Natural killer cell treated with Interleukin-12 subunit alpha and Interleukin-12 subunit beta and Interleukin-15 and Interleukin-18, amount 100 ng/mL, for 72 hours (primary cell): ENCODE measurements around the gene YPEL2. TPM values are rescaled to one million over a fixed set of nuclear protein-coding genes. Genes with fewer than 3 reads are reported as not detected.

Experiments used
- ATAC-seq, 2 donors: fragments of 150-1000 bp; cut with Tn5 transposase in 1 of 2; sonication (Bioruptor Pico), chemical (Tn5 transposase) in 1 of 2; 2 replicates each; pipeline ENCODE4 v1.10.0; 2021
- DNase-seq: peaks from one replicate; pipeline ENCODE4 v3.0.0; 2022; ENCODE audit warnings: low spot score
- H3K27ac Mint-ChIP-seq, 2 donors: 1 replicate in 1 of 2; 2 replicates in 1 of 2; pipeline ENCODE4 v1.8.0; 2022; ENCODE audit warnings: mixed read lengths in 2 of 2, mild to moderate bottlenecking in 1 of 2, moderate library complexity in 1 of 2
- H3K27me3 Mint-ChIP-seq, 2 donors: 1 replicate in 1 of 2; 2 replicates in 1 of 2; pipeline ENCODE4 v1.8.0; 2022; ENCODE audit warnings: mixed read lengths in 2 of 2
- H3K36me3 Mint-ChIP-seq: one replicate; pipeline ENCODE4 v1.8.0; 2022; ENCODE audit warnings: mixed read lengths
- H3K4me1 Mint-ChIP-seq, 2 donors: 1 replicate in 1 of 2; 2 replicates in 1 of 2; pipeline ENCODE4 v1.8.0; 2022; ENCODE audit warnings: low read depth in 2 of 2, mixed read lengths in 2 of 2, mild to moderate bottlenecking in 1 of 2
- H3K4me3 Mint-ChIP-seq: one replicate; pipeline ENCODE4 v1.8.0; 2022; ENCODE audit warnings: mixed read lengths
- H3K9me3 Mint-ChIP-seq: 2 replicates; pipeline ENCODE4 v1.8.0; 2022; ENCODE audit warnings: mixed read lengths
- total RNA-seq, 2 donors: library from RNA; stranded (reverse); gene quantifications; one replicate each; pipeline ENCODE4 v1.2.3, GENCODE V29; 2022

YPEL2 gene
- total RNA-seq, 2 donors from 2014 or later, result 3.1 to 5.4 TPM

DNA sequence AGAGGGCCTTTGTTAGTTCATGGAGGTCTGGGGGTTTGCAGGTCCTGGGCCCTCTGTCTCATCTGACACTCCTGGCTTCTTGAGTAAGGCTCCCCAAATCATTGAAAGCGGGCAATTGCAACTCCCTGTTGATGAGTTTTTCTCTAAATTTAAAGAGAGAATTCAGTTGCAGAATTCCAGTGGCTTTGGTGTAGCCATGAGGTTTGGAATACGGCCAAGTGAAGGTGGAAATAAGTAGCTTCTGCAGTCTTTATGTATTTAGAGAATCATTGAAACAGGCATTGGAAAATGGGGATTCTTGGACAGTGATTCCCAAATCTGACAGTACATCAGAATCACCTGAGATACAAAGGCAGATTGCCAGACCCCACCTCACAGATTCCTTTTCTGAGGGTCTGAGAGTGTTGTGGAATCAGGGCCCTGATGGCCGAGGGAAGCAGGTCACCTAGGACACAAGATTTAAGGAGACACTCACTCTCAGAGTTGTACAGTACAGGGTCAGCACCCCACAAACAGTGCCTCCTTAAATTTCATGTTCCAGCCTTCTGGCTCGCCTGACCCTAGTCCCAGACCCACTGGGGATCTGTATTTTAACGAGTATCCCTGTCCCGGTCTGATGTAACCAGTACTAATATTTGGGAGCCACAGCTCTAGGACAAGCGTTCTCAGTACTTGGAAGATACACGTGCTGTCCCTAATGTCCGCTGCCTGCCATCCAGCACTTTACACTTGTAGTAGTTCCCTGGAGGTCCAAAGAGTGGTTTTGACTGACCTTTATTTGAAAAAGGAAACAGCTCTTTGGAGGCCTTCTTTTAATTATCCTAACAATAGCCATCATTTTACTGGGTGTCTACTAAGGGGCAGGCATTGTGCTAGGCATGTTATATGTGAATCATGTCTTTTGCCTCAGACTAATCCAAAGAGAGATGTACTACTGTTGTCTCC, 37.8 kb downstream of the YPEL2 start:
- no peaks in the 10 kb centered on the region for H3K27me3 Mint-ChIP-seq

DNA sequence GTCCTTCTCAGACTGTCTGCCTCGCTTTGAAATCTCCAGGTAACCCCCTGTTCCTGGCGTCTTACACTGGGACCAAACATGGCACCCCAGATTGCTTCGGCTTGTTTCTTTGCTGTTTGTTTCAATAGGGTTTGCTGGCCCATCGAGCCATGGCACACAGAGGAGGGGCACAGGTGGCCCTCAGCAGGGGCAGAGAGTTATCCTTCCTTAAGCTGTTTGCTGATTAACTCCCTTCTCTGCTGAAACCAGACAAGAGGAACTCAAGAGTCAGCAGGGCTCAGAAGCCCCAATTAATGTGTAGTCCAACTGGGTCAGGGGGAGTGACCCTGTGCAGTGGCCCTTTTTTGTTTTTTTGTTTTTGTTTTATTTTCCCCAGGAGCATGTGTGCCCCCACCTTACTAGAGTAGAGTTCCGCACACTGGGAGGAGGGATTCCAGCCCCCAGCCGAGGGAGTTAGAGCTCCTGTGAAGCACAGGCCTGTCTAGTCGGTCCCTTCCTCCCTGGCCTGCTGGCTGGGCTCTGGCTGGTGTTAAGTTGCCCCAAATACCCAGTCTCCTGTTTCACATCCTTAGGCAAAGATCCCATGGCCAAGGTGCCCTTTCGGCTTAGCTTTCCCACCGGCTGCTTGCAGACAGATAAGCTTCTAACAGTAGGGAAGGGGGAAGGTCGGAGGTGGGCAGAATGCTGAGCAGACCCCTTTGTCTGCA, 39.3 kb downstream of the YPEL2 start:
- Mint-ChIP-seq H3K27me3 (no peaks in the 10 kb centered on the region), H3K9me3 (no peaks in the 10 kb centered on the region), H3K36me3 (no peaks in the 10 kb centered on the region), H3K27ac (peak overlapping the region in 1 of 2 donors; percentile 65), H3K4me1 (peaks cover 27 to 32% of the 10 kb centered on the region in 2 donors), H3K4me3 (no peak overlapping the region)
- DNase-seq (no peak), ATAC-seq (no peak)

More for the DNA sequence above, 37.8 kb downstream of the YPEL2 start:
- H3K9me3 Mint-ChIP-seq, result no peaks in the 10 kb centered on the region
- ATAC-seq (no peak), DNase-seq (no peak)
- no peak overlapping the region for H3K4me3 Mint-ChIP-seq
- H3K36me3 Mint-ChIP-seq, result no peaks in the 10 kb centered on the region
- H3K4me1 Mint-ChIP-seq, result peaks cover 26 to 27% of the 10 kb centered on the region in 2 donors
- H3K27ac Mint-ChIP-seq, result no peak overlapping the region

DNA sequence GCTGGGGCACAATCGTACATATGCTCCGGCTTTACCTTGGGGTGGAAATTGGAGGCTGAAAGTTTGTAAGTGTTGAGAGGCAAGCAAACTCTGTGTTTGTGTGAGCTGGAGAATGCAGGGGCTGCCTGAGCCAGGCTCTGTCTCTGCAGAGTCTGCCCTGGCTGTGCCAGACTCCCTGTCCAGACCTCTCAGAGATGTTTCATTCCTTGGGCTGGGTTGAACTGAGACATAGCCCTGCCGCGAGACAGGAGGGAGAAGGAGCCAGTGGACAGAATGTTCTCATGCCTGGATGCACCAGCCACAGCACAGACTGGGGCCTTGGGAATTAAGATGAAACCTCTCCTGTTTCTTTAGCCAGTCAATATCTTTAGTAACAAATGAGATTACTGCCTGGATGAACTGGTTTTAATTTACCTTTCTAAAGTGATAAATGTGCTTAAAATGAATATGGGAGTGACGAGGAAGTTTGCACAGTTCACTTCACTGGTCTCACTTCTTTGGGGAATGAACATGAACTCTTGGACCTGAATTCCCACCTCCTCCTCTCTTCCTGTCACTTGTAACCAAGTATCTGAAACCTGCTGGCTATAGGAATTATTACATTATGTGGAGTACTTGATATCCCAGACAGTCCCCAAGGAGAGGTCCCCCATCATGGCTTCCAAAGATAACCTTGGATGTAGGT, 40.1 kb downstream of the YPEL2 start:
- peak overlapping the region; percentile 53 to 65 for H3K27ac Mint-ChIP-seq
- ATAC-seq (no peak), DNase-seq (no peak)
- no peaks in the 10 kb centered on the region for H3K36me3 Mint-ChIP-seq
- H3K27me3 Mint-ChIP-seq, result no peaks in the 10 kb centered on the region
- H3K4me3 Mint-ChIP-seq, result peak overlapping the region; percentile 58
- no peaks in the 10 kb centered on the region for H3K9me3 Mint-ChIP-seq
- H3K4me1 Mint-ChIP-seq, result peaks cover 27 to 32% of the 10 kb centered on the region in 2 donors

DNA sequence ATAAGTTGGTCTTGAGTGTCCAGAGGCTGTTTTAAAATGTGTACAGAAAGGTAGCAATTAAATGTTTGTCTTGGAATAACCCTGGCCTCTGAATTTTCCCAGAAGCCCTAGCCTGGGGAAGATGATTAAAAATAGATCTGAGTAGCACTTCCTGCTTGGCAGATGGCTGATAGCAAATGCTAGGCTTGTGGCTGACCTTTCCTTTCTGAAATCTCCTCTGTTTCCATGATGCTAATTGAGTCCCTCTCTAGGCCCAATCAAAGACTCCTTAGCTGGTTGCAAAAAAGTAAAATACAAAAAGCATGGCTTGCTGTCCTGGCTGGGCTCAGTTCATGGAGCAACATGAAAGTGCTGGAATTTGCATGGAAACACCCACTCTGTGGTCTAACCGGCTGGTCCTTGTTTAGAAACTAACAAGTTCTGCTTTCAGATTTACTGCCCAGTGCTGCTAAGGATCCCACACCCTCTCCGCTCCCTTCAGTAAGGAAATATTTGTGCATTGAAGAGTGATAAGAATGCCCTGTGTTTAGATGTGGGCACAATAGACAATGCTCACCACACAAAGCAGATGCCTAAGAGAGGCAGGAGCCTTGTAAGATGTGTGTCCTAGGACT, 40.8 kb downstream of the YPEL2 start:
- Mint-ChIP-seq H3K27me3 (no peaks in the 10 kb centered on the region), H3K9me3 (no peaks in the 10 kb centered on the region), H3K36me3 (no peaks in the 10 kb centered on the region), H3K27ac (peak overlapping the region; percentile 53 to 65), H3K4me1 (peaks cover 27 to 32% of the 10 kb centered on the region in 2 donors), H3K4me3 (peak overlapping the region; percentile 58)
- DNase-seq (no peak), ATAC-seq (peak in 1 of 2 donors; percentile 51)

DNA sequence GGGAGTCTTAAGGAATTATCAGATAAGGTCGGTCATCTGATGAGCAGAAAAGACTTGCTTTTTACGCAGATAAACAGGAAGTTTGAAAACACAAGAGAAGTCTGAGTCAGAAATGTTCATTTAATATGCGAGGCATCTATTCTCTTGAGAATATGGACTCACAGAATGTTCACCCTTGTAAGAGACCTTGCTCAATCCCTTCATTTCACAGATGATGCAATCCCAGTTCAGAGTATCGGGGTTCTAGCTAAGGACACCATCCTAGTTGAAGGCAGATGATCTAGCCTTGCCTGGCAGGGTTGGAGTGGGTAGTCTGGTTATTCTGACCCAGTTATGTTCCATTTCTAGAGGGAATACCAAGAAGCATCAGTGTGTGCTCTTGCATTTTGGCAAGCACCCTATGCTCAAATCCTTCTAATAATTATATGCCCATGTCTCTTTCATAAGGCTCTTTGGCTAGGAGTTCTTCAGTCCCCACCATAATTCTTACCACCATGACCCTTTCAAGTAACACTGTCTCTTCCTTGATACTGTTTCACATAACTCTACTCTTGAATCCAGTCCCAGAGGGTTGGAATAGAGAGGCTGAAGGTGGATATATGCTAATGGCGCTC, 42.5 kb downstream of the YPEL2 start:
- Mint-ChIP-seq H3K27me3 (no peaks in the 10 kb centered on the region), H3K4me1 (peaks cover 22 to 26% of the 10 kb centered on the region in 2 donors), H3K27ac (peak overlapping the region; percentile 53 to 63), H3K36me3 (no peaks in the 10 kb centered on the region), H3K4me3 (no peak overlapping the region), H3K9me3 (no peaks in the 10 kb centered on the region)
- no peak for DNase-seq
- no peak for ATAC-seq

DNA sequence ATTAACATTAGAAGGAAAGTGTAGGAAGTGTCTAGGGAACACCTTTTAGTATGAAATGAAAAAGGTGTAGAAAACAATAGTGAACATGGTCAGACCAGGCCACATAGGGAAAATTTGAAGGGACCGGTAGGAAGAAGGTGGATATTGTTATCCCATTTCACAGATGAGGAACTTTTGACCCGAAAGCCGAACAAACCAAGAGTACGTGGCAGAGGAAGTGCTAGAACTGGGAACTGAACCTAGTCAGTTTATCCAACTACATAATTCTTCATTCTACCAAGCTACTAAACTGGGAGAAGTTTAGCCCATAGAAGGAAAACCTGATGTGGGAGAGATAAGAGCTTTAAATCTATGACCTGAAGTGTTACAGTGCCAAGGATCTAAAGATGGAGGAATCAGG, 43.2 kb downstream of the YPEL2 start:
- DNase-seq, result no peak
- Mint-ChIP-seq H3K4me3 (no peak overlapping the region), H3K4me1 (peaks cover 22 to 26% of the 10 kb centered on the region in 2 donors), H3K9me3 (no peaks in the 10 kb centered on the region), H3K27ac (no peak overlapping the region), H3K27me3 (no peaks in the 10 kb centered on the region), H3K36me3 (no peaks in the 10 kb centered on the region)
- ATAC-seq, result no peak

DNA sequence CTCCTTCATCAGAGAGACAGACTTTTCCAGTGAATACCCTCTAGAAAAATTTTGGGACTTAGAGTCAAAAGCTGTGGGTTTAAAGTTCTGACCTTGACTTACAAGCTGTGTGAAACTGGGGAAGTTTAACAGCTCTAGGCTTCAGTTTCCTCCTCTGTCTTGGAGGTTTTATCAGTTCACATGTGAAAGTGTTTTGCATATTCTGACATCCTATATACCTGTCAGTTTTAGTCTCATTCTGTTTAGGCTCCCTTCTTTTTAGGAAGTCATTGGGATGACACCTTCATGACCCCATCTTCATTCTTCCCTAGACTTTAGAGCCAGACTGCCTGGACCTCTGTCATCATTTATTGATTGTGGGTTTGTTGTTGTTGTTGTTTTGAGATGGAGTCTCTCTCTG, 44.4 kb downstream of the YPEL2 start:
- H3K4me1 Mint-ChIP-seq, result peaks cover 22 to 26% of the 10 kb centered on the region in 2 donors
- ATAC-seq (no peak), DNase-seq (no peak)
- no peak overlapping the region for H3K27ac Mint-ChIP-seq
- no peaks in the 10 kb centered on the region for H3K9me3 Mint-ChIP-seq
- H3K36me3 Mint-ChIP-seq, result no peaks in the 10 kb centered on the region
- no peaks in the 10 kb centered on the region for H3K27me3 Mint-ChIP-seq
- no peak overlapping the region for H3K4me3 Mint-ChIP-seq

DNA sequence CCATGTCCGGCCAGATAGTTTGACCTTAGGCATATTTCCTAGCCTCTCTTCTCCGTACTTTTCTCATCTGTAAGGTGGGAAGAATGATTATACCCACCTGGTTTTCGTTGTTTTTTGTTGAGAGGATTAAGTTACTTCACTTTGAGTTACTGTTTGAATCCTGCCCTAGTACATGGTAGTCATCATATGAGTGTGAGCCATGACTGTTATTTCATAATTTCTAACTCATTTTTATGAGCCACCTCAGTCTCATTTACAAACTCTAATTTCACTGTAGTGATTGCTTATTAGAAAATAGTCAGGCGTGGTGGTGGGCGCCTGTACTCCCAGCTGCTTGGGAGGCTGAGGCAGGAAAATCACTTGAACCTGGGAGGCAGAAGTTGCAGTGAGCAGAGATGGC, 45.1 kb downstream of the YPEL2 start:
- no peaks in the 10 kb centered on the region for H3K36me3 Mint-ChIP-seq
- ATAC-seq (no peak), DNase-seq (no peak)
- no peaks in the 10 kb centered on the region for H3K9me3 Mint-ChIP-seq
- H3K4me3 Mint-ChIP-seq, result no peak overlapping the region
- H3K4me1 Mint-ChIP-seq, result peaks cover 18 to 26% of the 10 kb centered on the region in 2 donors
- no peaks in the 10 kb centered on the region for H3K27me3 Mint-ChIP-seq
- H3K27ac Mint-ChIP-seq, result no peak overlapping the region

DNA sequence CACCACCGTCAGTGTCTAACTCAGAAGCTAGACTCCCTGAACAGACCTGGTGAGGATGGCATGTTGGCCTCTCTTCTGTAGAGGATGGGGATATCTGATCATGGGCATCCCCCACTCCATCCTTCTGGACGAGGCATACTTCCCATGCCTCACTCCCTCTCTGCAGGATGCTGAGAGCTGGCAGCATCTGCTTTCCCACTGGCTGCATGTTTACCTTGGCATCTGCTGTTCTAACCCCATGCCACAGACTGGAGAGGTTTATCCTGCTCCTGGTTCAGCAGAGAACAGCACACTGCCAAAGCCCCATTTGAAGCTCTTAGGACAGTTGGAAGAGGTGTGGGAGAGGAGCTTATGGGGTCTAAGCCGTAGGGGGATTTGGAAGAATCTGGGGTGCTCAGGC, 46.0 kb downstream of the YPEL2 start:
- peaks cover 10 to 18% of the 10 kb centered on the region in 2 donors for H3K4me1 Mint-ChIP-seq
- no peak overlapping the region for H3K27ac Mint-ChIP-seq
- no peak overlapping the region for H3K4me3 Mint-ChIP-seq
- H3K36me3 Mint-ChIP-seq, result no peaks in the 10 kb centered on the region
- no peaks in the 10 kb centered on the region for H3K9me3 Mint-ChIP-seq
- DNase-seq, result no peak
- no peak for ATAC-seq
- H3K27me3 Mint-ChIP-seq, result no peaks in the 10 kb centered on the region

DNA sequence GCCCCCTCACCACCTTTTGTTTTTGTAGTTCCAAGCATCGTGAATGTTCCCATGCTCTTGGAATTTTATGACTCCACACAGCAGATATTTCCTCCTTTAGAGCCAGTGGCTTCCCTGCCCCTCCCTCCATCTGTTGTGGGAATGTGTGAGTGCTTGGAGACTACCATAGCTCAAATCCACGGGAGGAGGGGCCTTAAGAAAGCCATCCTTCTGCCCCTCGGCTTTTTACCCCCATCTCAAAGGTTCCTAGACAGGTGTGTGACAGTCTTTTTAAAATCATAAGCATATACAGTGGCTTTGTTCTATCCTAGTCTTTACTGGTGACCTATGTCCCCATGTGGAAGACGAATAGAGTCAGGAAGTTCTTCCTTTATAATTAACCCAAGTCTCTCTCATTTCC, 47.2 kb downstream of the YPEL2 start:
- Mint-ChIP-seq H3K4me1 (peaks cover 4 to 9% of the 10 kb centered on the region in 2 donors), H3K27me3 (no peaks in the 10 kb centered on the region), H3K27ac (no peak overlapping the region), H3K36me3 (no peaks in the 10 kb centered on the region), H3K4me3 (no peak overlapping the region), H3K9me3 (no peaks in the 10 kb centered on the region)
- ATAC-seq, result no peak
- no peak for DNase-seq

DNA sequence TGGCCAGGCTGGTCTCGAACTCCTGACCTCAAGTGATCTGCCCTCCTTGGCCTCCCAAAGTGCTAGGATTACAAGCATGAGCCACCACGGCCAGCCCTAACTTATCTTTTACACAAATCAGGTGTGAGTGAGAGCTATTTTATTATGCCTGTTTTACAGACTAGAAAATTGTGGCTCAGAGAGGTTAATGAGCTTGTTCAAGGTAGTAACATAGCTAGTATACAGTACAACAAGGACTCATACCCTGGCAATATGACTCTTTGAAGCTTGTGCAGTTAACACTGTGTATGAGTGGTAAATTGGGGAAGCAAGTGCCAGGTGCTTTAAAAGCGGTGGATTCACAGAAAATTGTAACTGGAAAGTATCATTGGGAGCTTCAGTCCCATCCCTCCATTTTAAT, 49.0 kb downstream of the YPEL2 start:
- Mint-ChIP-seq H3K36me3 (no peaks in the 10 kb centered on the region), H3K4me1 (no peaks in the 10 kb centered on the region), H3K9me3 (no peaks in the 10 kb centered on the region), H3K27me3 (no peaks in the 10 kb centered on the region), H3K4me3 (no peak overlapping the region), H3K27ac (peak overlapping the region in 1 of 2 donors; percentile 22)
- DNase-seq (no peak), ATAC-seq (no peak)

DNA sequence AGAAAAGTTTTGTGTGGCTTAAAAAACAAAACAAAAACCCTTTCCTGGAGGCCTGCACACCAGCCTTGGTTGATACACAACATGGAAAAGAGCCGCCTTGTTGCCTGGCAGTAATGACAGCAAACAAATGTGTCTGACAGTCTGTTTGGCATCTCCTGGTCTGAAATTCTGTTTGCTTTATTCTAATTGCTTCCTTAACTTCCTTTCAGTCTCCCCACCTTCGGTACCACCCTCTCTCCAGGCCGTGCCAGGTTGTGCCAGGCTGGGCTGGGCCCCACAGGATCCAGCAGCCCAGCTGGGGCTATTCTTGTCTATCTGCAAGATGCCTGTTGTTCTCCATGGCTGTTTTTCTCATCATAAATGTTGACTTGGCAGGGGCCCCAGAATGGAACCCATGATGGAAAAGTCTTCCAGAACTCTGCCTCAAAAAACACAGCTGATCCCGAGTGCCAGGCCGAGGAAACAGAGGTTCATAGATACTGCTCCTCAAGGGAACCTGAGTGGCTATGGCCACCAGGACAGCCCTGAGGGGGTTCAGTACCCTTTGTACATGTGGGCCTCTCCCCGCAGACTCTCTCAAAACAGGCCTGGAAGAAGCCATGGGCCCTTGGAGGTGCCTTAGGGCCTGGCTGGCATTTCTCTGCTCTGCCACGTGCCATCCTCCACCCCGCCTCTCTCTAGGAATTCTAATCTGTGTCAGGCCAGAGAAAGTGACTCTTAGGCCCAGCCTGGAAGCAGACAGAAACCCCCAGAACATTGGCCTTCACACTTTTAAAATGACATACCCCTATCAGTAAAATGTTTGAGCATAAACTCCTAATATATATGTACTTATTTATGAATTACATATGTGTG, 50.5 kb downstream of the YPEL2 start:
- no peaks in the 10 kb centered on the region for H3K27me3 Mint-ChIP-seq
- H3K4me1 Mint-ChIP-seq, result no peaks in the 10 kb centered on the region
- no peak for DNase-seq
- H3K9me3 Mint-ChIP-seq, result no peaks in the 10 kb centered on the region
- no peak overlapping the region for H3K4me3 Mint-ChIP-seq
- H3K36me3 Mint-ChIP-seq, result no peaks in the 10 kb centered on the region
- peak overlapping the region in 1 of 2 donors; percentile 65 for H3K27ac Mint-ChIP-seq
- ATAC-seq, result no peak
